GM12878 (cell line): Measurements from ENCODE around the gene SLC13A4. TPM values are rescaled to one million over a fixed set of nuclear protein-coding genes. Genes with fewer than 3 reads are reported as not detected.

ENCODE experiments used
- BACH1 ChIP-seq: fragments of 450-650 bp; IDR thresholded peaks from 2 replicates; pipeline ENCODE4 v1.6.1; 2017; ENCODE audit warnings: mild to moderate bottlenecking, borderline replicate concordance
- BRCA1 ChIP-seq: IDR thresholded peaks from 2 replicates; pipeline ENCODE4 v1.6.1; 2011; ENCODE audit warnings: low read depth, low read length, improper control_type of control experiment
- CEBPZ ChIP-seq: fragments of 150-350 bp; IDR thresholded peaks from 2 replicates; pipeline ENCODE4 v1.6.1; 2016; ENCODE audit warnings: low read depth, low read length
- CHD1 ChIP-seq: IDR thresholded peaks from 2 replicates; pipeline ENCODE4 v1.6.1; 2012; ENCODE audit warnings: low read depth, low read length, improper control_type of control experiment
- EED ChIP-seq: sonication (generic); IDR thresholded peaks from 2 replicates; pipeline ENCODE4 v1.6.1; 2016; ENCODE audit warnings: antibody characterized with exemption, low read depth
- GATAD2B ChIP-seq: fragments of 450-650 bp; conservative IDR thresholded peaks from 2 replicates; pipeline ENCODE4 v1.6.1; 2017; ENCODE audit warnings: low read depth, mild to moderate bottlenecking, moderate library complexity
- HCFC1 ChIP-seq: fragments of 150-350 bp; IDR thresholded peaks from 2 replicates; pipeline ENCODE4 v1.6.1; 2014; ENCODE audit warnings: low read length
- HDGF ChIP-seq: fragments of 450-650 bp; IDR thresholded peaks from 2 replicates; pipeline ENCODE4 v1.6.1; 2016; ENCODE audit warnings: antibody characterized with exemption
- IRF3 ChIP-seq: fragments of 450-650 bp; IDR thresholded peaks from 2 replicates; pipeline ENCODE4 v1.6.1; 2014; ENCODE audit warnings: mild to moderate bottlenecking
- PBX3 ChIP-seq: IDR thresholded peaks from 2 replicates; pipeline ENCODE4 v1.6.1; 2011; ENCODE audit warnings: mild to moderate bottlenecking, low read depth, low read length, moderate library complexity; ENCODE audit not compliant: insufficient replicate concordance
- POLR2A ChIP-seq: IDR thresholded peaks from 2 replicates; pipeline ENCODE4 v1.6.1; 2011; ENCODE audit warnings: low read depth, mild to moderate bottlenecking, low read length
- RAD51 ChIP-seq: fragments of 450-650 bp; IDR thresholded peaks from 2 replicates; pipeline ENCODE4 v1.6.1; 2016; ENCODE audit warnings: moderate library complexity, mild to moderate bottlenecking, inconsistent platforms
- REST ChIP-seq: IDR thresholded peaks from 2 replicates; pipeline ENCODE4 v1.6.1; 2012; ENCODE audit warnings: mild to moderate bottlenecking, low read depth, low read length
- RUNX3 ChIP-seq: IDR thresholded peaks from 2 replicates; pipeline ENCODE4 v1.6.1; 2012; ENCODE audit warnings: low read length, inconsistent platforms
- SIN3A ChIP-seq: IDR thresholded peaks from 2 replicates; pipeline ENCODE4 v1.6.1; 2012; ENCODE audit warnings: low read depth, low read length, improper control_type of control experiment
- SMAD5 ChIP-seq: IDR thresholded peaks from 2 replicates; pipeline ENCODE4 v1.6.1; 2016; ENCODE audit warnings: antibody characterized with exemption, low read depth
- SRF ChIP-seq, 2 experiments: IDR thresholded peaks; 2 replicates each; pipeline ENCODE4 v1.6.1; 2011; ENCODE audit warnings: low read depth in 2 of 2, low read length in 2 of 2, mild to moderate bottlenecking in 1 of 2, moderate library complexity in 1 of 2
- STAT1 ChIP-seq: fragments of 450-650 bp; conservative IDR thresholded peaks from 2 replicates; pipeline ENCODE4 v1.6.1; 2014; ENCODE audit warnings: antibody characterized with exemption, mild to moderate bottlenecking
- ZBTB33 ChIP-seq: fragments of 450-650 bp; IDR thresholded peaks from 2 replicates; pipeline ENCODE4 v1.6.1; 2017; ENCODE audit warnings: mild to moderate bottlenecking
- ZNF384 ChIP-seq: IDR thresholded peaks from 2 replicates; pipeline ENCODE4 v1.6.1; 2012; ENCODE audit warnings: low read depth, mild to moderate bottlenecking, low read length, improper control_type of control experiment, borderline replicate concordance
- polyA plus RNA-seq, 11 experiments: library from polyadenylated mRNA; depleted of rRNA in 4 of 11; unstranded in 6 of 11; stranded (reverse) in 5 of 11; fragments of >200 nt; fragmentation: Nextera tagmentation in 4 of 11; fragmentation: Illumina TruSeq in 1 of 11; extraction: Ambion mirVana in 4 of 11; extraction: Trizol in 1 of 11; gene quantifications; 1 replicate in 1 of 11; 2 replicates in 10 of 11; pipeline versions ENCODE4 v1.2.1 to v1.2.3, GENCODE V29; 2011 to 2016; ENCODE audit warnings: inconsistent platforms in 2 of 11, missing spikeins in 2 of 11, low read depth in 1 of 11
- total RNA-seq, 4 experiments: library from RNA; depleted of rRNA in 3 of 4; stranded (reverse); fragments of >200 nt in 3 of 4; fragmentation: Illumina TruSeq in 1 of 4; extraction: Trizol in 1 of 4; gene quantifications; 2 replicates each; pipeline versions ENCODE4 v1.2.1 to v1.2.3, GENCODE V29; 2013 to 2021

The SLC13A4 gene
- total and polyA plus RNA-seq, 10 of the 15 experiments (the other 5 are each of a cell fraction or from before 2014, with no cell fraction given): 0.14 to 0.23 (median 0.20) TPM; not detected in 7

- TF ChIP-seq HDGF: no peak
- no peak; the same call in 1 of the 2 replicates for TF ChIP-seq SIN3A
- no peak for TF ChIP-seq ZNF384
- peak in 1 of 2 experiments; percentile 73; a peak in 2 of 4 replicates for TF ChIP-seq SRF (IDR thresholded peaks at IDR 0.05; ENCODE audit: low read depth in 2 of 2, low read length in 2 of 2)
- TF ChIP-seq PBX3: no peak
- no peak for TF ChIP-seq REST
- peak; percentile 97 for TF ChIP-seq POLR2A
- TF ChIP-seq GATAD2B: peak; percentile 69
- TF ChIP-seq ZBTB33: no peak
- no peak for TF ChIP-seq STAT1
- TF ChIP-seq BACH1: peak; percentile 67
- no peak for TF ChIP-seq RAD51
- no peak for TF ChIP-seq CEBPZ
- TF ChIP-seq RUNX3: 0 out of 2 replicates have a peak, but pooled peaks have one; percentile 17
- no peak for TF ChIP-seq EED
- TF ChIP-seq SMAD5: peak; percentile 74; the same call in 1 of the 2 replicates
- TF ChIP-seq HCFC1: peak; percentile 60; the same call in 1 of the 2 replicates
- no peak for TF ChIP-seq CHD1
- TF ChIP-seq BRCA1: no peak
- TF ChIP-seq IRF3: no peak
These were observed 65.4 kb downstream of the SLC13A4 start, which contains the start of gene STMP1 (continued) for GRCh38 chr7:135662373-135663114.
